ENCODE data around the gene IGF2BP3. TPM values are rescaled to one million over a fixed set of nuclear protein-coding genes. Genes with fewer than 3 reads are reported as not detected.

IGF2BP3 gene
- total and polyA plus RNA-seq, 8 donors = 1.8 to 63.2 (median 57.4) TPM

GRCh38 chr7:23287612-23288011 is 182.7 kb downstream of the IGF2BP3 start:
- Histone ChIP-seq H3K36me3 (no peaks in the 10 kb centered on the region), H3K27ac (no peak overlapping the region), H3K4me1 (no peaks in the 10 kb centered on the region), H3K27me3 (no peaks in the 10 kb centered on the region), H3K4me3 (no peak overlapping the region), H3K9me3 (no peaks in the 10 kb centered on the region)
- ATAC-seq = no peak
- intact Hi-C loops (cut with DNase I) = no loop called here
- TF ChIP-seq CTCF (IDR thresholded peaks at IDR 0.05) = no peak
- DNase-seq = no peak

- DNase-seq (no peak), ATAC-seq (no peak)
- no peak overlapping the region for H3K4me3 ChIP-seq
- no peaks in the 10 kb centered on the region for H3K27me3 ChIP-seq
- H3K36me3 ChIP-seq = no peaks in the 10 kb centered on the region
- no peak overlapping the region for H3K27ac ChIP-seq
- no peaks in the 10 kb centered on the region for H3K4me1 ChIP-seq
- no peak for TF ChIP-seq CTCF (IDR thresholded peaks at IDR 0.05)
- no peaks in the 10 kb centered on the region for H3K9me3 ChIP-seq
- intact Hi-C loops (cut with DNase I) = no loop called here
Measured at GRCh38 chr7:23285657-23286646, 184.3 kb downstream of the IGF2BP3 start.

GRCh38 chr7:23284871-23285270 is 185.4 kb downstream of the IGF2BP3 start:
- ATAC-seq = no peak
- Histone ChIP-seq H3K4me3 (no peak overlapping the region), H3K9me3 (no peaks in the 10 kb centered on the region), H3K27me3 (no peaks in the 10 kb centered on the region), H3K4me1 (no peaks in the 10 kb centered on the region), H3K27ac (no peak overlapping the region), H3K36me3 (no peaks in the 10 kb centered on the region)
- TF ChIP-seq CTCF (IDR thresholded peaks at IDR 0.05) = no peak
- intact Hi-C loops (cut with DNase I) = no loop called here
- no peak for DNase-seq

GRCh38 chr7:23283086-23283485 is 187.2 kb downstream of the IGF2BP3 start:
- DNase-seq = no peak
- TF ChIP-seq CTCF (IDR thresholded peaks at IDR 0.05) = no peak
- intact Hi-C loops (cut with DNase I) = no loop called here
- Histone ChIP-seq H3K27ac (no peak overlapping the region), H3K9me3 (no peaks in the 10 kb centered on the region), H3K27me3 (no peaks in the 10 kb centered on the region), H3K4me3 (no peak overlapping the region), H3K4me1 (no peaks in the 10 kb centered on the region), H3K36me3 (no peaks in the 10 kb centered on the region)
- ATAC-seq = no peak

GRCh38 chr7:23279819-23280525 is 190.3 kb downstream of the IGF2BP3 start:
- no peak overlapping the region for H3K4me3 ChIP-seq
- H3K4me1 ChIP-seq = no peaks in the 10 kb centered on the region
- no peak overlapping the region for H3K27ac ChIP-seq
- DNase-seq (no peak), ATAC-seq (no peak)
- H3K36me3 ChIP-seq = no peaks in the 10 kb centered on the region
- no peaks in the 10 kb centered on the region for H3K27me3 ChIP-seq
- TF ChIP-seq CTCF (IDR thresholded peaks at IDR 0.05) = no peak
- no peaks in the 10 kb centered on the region for H3K9me3 ChIP-seq
- intact Hi-C loops (cut with DNase I) = no loop called here
